Epithelial cell of proximal tubule (primary cell): ENCODE measurements around the gene RAET1E. TPM values are rescaled to one million over a fixed set of nuclear protein-coding genes. Genes with fewer than 3 reads are reported as not detected.
"Not testable (repeated sequence)": the region's sequence is repeated elsewhere in the genome, so short reads cannot be mapped to it uniquely, and the experiment has no call there.

Source experiments
- DNase-seq: peaks from one replicate; pipeline ENCODE4 v3.0.0-alpha.2; 2011; ENCODE audit warnings: low read depth
- H3K4me3 ChIP-seq: 2 replicates; pipeline ENCODE4 v1.5.1; 2011; ENCODE audit warnings: low read depth, mild to moderate bottlenecking, low read length
- CTCF ChIP-seq: conservative IDR thresholded peaks from 2 replicates; pipeline ENCODE4 v1.5.1; 2012; ENCODE audit warnings: low read depth, mild to moderate bottlenecking, low read length
- total RNA-seq: library from RNA; depleted of rRNA; stranded (reverse); fragments of >200 nt; gene quantifications from 2 replicates; pipeline ENCODE4 v1.2.3, GENCODE V29; 2015

Gene RAET1E
- total RNA-seq, 1 donor from 2014 or later: not detected

- peak overlapping the region; percentile 65 for H3K4me3 ChIP-seq
- DNase-seq: no peak
- peak; percentile 88 for TF ChIP-seq CTCF
Observed at GRCh38 chr6:149925974-149926777, 28.3 kb upstream of the RAET1E start.

- peak overlapping the region; percentile 65 for H3K4me3 ChIP-seq
- no peak for TF ChIP-seq CTCF
- DNase-seq: no peak
Observed at GRCh38 chr6:149925253-149925973, 27.5 kb upstream of the RAET1E start.

GRCh38 chr6:149924933-149925252 lies 27.0 kb upstream of the RAET1E start:
- no peak for TF ChIP-seq CTCF
- no peak overlapping the region for H3K4me3 ChIP-seq
- DNase-seq: no peak

GRCh38 chr6:149924206-149924932 lies 26.5 kb upstream of the RAET1E start:
- no peak for DNase-seq
- TF ChIP-seq CTCF: no peak
- no peak overlapping the region for H3K4me3 ChIP-seq

- no peak for TF ChIP-seq CTCF
- no peak for DNase-seq
- H3K4me3 ChIP-seq: peak overlapping the region; percentile 64
Observed at GRCh38 chr6:149923327-149923986, 25.5 kb upstream of the RAET1E start.

- peak within 1 kb of the TSS; percentile 64 for H3K4me3 ChIP-seq
- DNase-seq: peak; percentile 46
- no peak for TF ChIP-seq CTCF
Observed at GRCh38 chr6:149922642-149923326, 24.9 kb upstream of the RAET1E start, which contains the start of gene RAET1G. RAET1G (minus strand) TSS chr6:149923121; CDS start chr6:149923010, 111 bp downstream.

- not testable (repeated sequence) for H3K4me3 ChIP-seq, DNase-seq
Observed at GRCh38 chr6:149922091-149922490, 24.2 kb upstream of the RAET1E start.
